ACC112 (cell line): ENCODE data around the gene LGI2.
"Not testable (repeated sequence)": the region's sequence is repeated elsewhere in the genome, so short reads cannot be mapped to it uniquely, and the experiment has no call there.

Experiments
- H2AFZ ChIP-seq: fragments of 200-600 bp; sonication (generic); one replicate; pipeline ENCODE4 v1.6.0; 2017; ENCODE audit warnings: antibody characterized with exemption, low read length; ENCODE audit not compliant: unreplicated experiment
- H3K27ac ChIP-seq: fragments of 200-600 bp; sonication (generic); 2 replicates; pipeline ENCODE4 v1.5.1; 2014; ENCODE audit warnings: low read depth, mild to moderate bottlenecking, antibody characterized with exemption, low read length, moderate library complexity
- H3K27me3 ChIP-seq: fragments of 200-600 bp; sonication (generic); 2 replicates; pipeline ENCODE4 v1.6.1; 2014; ENCODE audit warnings: mild to moderate bottlenecking, antibody characterized with exemption, low read length, moderate library complexity, mixed read lengths; ENCODE audit not compliant: insufficient read depth
- H3K36me3 ChIP-seq: fragments of 200-600 bp; sonication (generic); 2 replicates; pipeline ENCODE4 v1.6.1; 2016; ENCODE audit warnings: mild to moderate bottlenecking, antibody characterized with exemption, low read length, moderate library complexity, mixed read lengths; ENCODE audit not compliant: insufficient read depth
- H3K4me1 ChIP-seq: fragments of 200-600 bp; sonication (generic); one replicate; pipeline ENCODE4 v1.6.1; 2016; ENCODE audit warnings: low read length, mixed read lengths; ENCODE audit not compliant: insufficient read depth, unreplicated experiment, control insufficient read depth
- H3K4me3 ChIP-seq: fragments of 200-600 bp; sonication (generic); 2 replicates; pipeline ENCODE4 v1.5.1; 2014; ENCODE audit warnings: mild to moderate bottlenecking, low read depth, low read length
- H3K79me2 ChIP-seq: fragments of 200-600 bp; sonication (generic); one replicate; pipeline ENCODE4 v1.6.0; 2016; ENCODE audit warnings: low read length; ENCODE audit not compliant: control insufficient read depth, unreplicated experiment, insufficient read depth

LGI2 gene

DNA sequence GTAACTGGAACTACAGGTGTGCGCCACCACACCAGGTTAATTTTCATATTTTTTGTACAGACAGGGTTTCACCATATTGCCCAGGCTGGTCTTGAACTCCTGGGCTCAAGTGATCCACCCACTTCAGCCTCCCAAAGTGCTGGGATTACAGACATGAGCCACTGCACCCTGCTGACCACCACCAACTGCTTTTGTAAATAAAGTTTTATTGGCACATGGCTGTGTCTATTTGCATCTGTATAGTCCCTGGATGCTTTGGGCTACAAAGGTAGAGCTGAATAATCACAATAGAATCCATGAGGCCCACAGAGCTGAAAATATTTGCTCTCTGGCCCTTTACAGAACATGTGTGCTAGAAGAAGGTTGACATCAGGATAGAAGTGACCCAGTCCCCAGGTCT is 33.7 kb upstream of the LGI2 start:
- H3K27ac ChIP-seq, H2AFZ ChIP-seq, H3K36me3 ChIP-seq, H3K4me3 ChIP-seq, H3K79me2 ChIP-seq, H3K4me1 ChIP-seq: not testable (repeated sequence)
- H3K27me3 ChIP-seq = peaks cover 58% of the 10 kb centered on the region

DNA sequence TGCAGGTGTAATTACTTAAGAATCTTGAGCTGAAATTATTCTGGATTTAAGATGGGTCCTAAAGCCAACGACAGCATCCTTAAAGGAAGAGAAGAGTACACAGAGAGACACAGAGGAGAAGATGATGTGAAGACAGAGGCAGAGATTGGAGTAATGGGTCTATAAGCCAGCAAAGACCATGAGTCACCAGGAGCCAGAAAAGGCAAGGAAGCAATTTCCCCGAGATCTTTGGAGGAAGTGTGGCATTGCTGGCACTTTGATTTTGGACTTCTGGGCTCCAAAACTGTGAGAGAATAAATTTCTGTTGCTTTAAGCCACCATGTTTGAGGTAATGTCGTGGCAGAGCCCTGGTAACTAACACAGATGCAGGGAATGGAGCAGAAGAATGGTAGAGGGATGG is 32.4 kb upstream of the LGI2 start:
- Histone ChIP-seq H3K36me3 (no peaks in the 10 kb centered on the region), H3K27ac (no peak overlapping the region), H3K27me3 (peaks cover 65% of the 10 kb centered on the region), H3K4me1 (no peaks in the 10 kb centered on the region), H2AFZ (no peak overlapping the region), H3K79me2 (no peaks in the 10 kb centered on the region), H3K4me3 (no peak overlapping the region)

DNA sequence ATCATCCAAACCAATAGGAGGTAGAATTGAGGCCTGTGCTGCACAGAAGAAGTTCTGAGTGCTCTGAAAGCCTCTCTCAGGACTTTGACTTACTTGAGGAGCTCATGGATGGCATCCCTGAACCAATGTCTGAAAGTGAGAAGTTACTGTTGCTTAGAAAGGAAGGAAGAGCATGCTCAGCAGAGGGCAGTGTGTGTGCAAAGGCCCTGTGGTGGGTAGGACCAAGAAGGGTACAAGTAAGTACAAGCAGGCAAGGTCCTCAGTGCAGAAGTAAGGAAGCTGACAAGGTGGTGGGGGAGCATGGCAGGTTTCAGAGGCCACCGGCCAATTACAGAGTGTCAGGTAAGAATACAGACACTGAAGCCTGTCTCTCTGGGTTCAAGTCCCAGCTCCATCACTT is 31.4 kb upstream of the LGI2 start:
- no peak overlapping the region for H3K4me3 ChIP-seq
- no peak overlapping the region for H3K27ac ChIP-seq
- H3K36me3 ChIP-seq = no peaks in the 10 kb centered on the region
- H3K27me3 ChIP-seq = peaks cover 69% of the 10 kb centered on the region
- H3K79me2 ChIP-seq = no peaks in the 10 kb centered on the region
- H2AFZ ChIP-seq = no peak overlapping the region
- H3K4me1 ChIP-seq = no peaks in the 10 kb centered on the region

DNA sequence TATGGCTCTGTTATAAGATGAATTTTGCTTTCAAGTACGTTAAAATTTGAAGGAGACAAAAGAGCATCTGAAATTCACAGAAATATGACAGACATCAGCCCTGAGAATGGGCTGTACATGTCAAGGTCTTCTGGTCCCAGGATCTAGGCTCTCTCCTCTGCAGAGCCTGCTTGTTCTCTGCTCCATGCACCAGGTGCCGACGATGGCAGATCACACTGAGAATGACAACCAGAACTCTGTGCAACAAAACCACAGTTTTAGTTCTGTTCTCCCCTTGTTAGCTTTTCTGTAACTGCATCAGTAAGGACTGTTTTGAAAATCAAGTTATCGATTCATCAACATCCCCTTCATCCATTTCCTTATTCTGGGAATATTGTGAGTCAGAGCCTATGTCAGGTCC is 30.9 kb upstream of the LGI2 start:
- Histone ChIP-seq H2AFZ (no peak overlapping the region), H3K4me3 (no peak overlapping the region)

DNA sequence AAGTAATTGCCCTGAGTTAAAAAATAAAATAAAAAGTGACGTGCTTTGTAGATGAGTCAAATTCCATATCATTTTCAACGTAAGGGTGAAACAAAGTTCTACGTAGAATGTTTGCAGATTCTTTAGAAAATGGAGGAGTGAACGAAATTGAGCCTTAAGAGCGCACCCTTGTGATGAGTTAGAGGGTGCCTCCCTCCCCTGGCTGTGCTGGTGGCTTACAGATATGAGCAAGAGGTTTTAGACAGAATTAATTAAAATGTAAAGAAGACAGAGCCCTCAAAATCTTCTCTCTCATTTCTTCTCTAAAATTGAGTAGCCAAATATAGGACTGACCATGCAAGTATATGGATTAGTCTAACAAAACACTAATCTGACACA is 30.2 kb upstream of the LGI2 start:
- no peaks in the 10 kb centered on the region for H3K79me2 ChIP-seq
- H3K27ac ChIP-seq = no peak overlapping the region
- H3K36me3 ChIP-seq = no peaks in the 10 kb centered on the region
- no peaks in the 10 kb centered on the region for H3K4me1 ChIP-seq
- no peak overlapping the region for H3K4me3 ChIP-seq
- peaks cover 70% of the 10 kb centered on the region for H3K27me3 ChIP-seq
- H2AFZ ChIP-seq = no peak overlapping the region

More for the DNA sequence above, 30.9 kb upstream of the LGI2 start:
- no peaks in the 10 kb centered on the region for H3K79me2 ChIP-seq
- H3K27ac ChIP-seq = no peak overlapping the region
- H3K36me3 ChIP-seq = no peaks in the 10 kb centered on the region
- H3K4me1 ChIP-seq = no peaks in the 10 kb centered on the region
- peaks cover 68% of the 10 kb centered on the region for H3K27me3 ChIP-seq

DNA sequence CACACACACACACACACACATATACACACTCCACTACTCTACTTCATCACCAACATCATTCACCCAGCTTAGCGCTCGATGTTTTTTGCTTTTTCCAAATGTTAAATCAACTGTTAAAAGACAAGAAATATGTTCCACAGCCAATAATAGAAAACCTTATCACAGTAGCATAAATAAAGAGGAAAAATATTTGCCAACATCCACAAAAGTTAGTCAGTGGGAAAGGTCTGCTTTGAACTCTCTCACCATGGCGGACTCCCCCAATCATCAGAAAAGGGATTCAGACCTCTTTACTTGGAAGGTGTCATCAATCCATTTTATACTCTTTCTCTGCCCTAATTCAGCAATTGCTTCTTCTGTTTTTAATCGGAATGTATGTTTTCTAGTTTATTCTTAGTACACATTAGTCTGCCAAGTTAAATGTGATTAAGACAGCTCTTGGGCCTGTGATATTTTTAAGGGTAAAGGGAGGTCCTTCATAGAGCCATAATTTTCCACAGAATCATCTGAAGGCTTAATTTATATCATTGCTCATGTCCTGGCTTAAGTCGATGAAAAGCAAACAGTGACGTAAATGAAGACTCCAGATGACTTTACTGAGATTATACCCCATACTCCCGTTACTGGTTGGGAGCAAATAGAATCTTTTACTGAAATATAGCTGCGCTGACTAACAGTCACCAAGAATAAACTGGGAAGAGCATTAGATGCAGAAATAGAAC is 29.7 kb upstream of the LGI2 start:
- Histone ChIP-seq H2AFZ (no peak overlapping the region), H3K36me3 (no peaks in the 10 kb centered on the region), H3K27ac (no peak overlapping the region), H3K4me3 (no peak overlapping the region), H3K27me3 (peaks cover 70% of the 10 kb centered on the region), H3K4me1 (no peaks in the 10 kb centered on the region), H3K79me2 (no peaks in the 10 kb centered on the region)

DNA sequence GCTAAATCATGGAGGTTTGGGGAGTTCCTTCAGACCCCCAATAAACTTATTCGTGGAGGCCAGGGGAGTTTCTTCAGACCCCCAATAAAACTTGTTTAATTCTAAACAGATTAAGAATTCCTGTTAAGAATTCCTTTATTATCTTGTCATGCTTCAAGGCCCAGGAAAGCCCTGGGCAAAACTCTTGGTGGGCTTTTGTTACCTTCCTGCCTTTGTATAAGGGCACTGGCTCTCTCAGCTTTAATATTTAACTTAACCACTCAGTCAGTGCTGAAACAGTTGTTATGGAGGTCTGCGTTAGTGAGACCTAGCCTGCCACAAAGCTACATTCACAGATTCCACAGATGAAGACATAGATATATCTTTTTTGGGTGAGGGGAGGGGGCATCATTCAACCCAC is 29.0 kb upstream of the LGI2 start:
- H3K27me3 ChIP-seq = peaks cover 74% of the 10 kb centered on the region
- H3K79me2 ChIP-seq = no peaks in the 10 kb centered on the region
- no peak overlapping the region for H3K27ac ChIP-seq
- H3K4me3 ChIP-seq = no peak overlapping the region
- H3K36me3 ChIP-seq = no peaks in the 10 kb centered on the region
- no peaks in the 10 kb centered on the region for H3K4me1 ChIP-seq
- no peak overlapping the region for H2AFZ ChIP-seq

DNA sequence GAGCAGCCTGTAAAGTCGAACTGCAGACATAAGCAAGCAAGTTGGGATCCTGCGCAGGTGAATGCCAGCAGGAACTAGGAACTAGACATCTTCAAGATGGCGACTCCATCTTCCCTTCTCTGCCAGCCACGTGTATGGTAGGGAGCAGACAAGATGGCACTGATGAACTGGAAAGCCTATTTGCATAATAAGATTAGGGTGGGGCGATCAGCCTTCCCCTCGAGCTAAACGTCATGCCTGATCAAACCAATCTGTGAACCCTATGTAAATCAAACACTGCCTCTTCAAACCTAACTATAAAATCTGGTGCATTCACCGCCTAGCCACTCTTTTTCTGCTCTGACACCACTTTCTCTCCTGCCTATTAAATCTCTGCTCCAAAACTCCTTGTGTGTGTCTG is 28.1 kb upstream of the LGI2 start:
- Histone ChIP-seq H3K4me3 (no peak overlapping the region), H3K27ac (no peak overlapping the region), H3K36me3 (no peaks in the 10 kb centered on the region), H3K27me3 (peaks cover 83% of the 10 kb centered on the region), H3K79me2 (no peaks in the 10 kb centered on the region), H2AFZ (no peak overlapping the region), H3K4me1 (no peaks in the 10 kb centered on the region)

DNA sequence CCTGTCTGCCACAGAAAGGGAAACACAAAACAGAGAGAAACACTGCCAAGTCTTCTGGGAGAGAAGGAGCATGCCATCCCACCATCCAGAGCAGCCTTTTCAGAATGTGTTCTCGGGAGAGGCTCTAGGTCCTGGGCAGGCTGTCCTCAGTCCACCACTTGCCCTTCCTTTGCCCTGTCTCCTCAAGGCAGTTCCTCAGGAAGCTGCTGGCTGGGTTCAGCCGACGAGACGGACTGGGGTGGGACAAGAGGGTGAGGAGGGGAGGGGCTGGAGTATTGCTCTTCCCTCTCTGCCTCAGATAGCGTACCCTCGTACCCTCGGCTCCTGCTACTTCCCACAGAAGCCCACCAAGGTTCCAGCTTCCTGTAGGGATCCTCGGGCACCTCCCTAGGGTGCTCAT is 26.6 kb upstream of the LGI2 start:
- Histone ChIP-seq H3K4me3 (no peak overlapping the region), H3K79me2 (no peaks in the 10 kb centered on the region), H3K27me3 (peaks cover 88% of the 10 kb centered on the region), H2AFZ (no peak overlapping the region), H3K4me1 (no peaks in the 10 kb centered on the region), H3K36me3 (no peaks in the 10 kb centered on the region), H3K27ac (no peak overlapping the region)

DNA sequence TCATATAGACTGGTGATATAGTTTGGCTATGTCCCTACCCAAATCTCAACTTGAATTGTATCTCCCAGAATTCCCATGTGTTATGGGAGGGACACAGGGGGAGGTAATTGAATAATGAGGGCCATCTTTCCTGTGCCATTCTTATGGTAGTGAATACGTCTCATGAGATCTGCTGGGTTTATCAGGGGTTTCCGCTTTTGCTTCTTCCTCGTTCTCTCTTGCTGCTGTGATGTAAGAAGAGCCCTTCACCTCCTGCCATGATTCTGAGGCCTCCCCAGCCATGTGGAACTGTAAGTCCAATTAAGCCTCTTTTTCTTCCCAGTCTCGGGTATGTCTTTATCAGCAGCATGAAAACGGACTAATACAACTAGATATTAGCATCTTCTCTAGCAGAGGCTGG is 21.3 kb upstream of the LGI2 start:
- H3K27me3 ChIP-seq = peaks cover 89% of the 10 kb centered on the region
- not testable (repeated sequence) for H2AFZ ChIP-seq, H3K4me1 ChIP-seq, H3K4me3 ChIP-seq, H3K79me2 ChIP-seq, H3K27ac ChIP-seq, H3K36me3 ChIP-seq

DNA sequence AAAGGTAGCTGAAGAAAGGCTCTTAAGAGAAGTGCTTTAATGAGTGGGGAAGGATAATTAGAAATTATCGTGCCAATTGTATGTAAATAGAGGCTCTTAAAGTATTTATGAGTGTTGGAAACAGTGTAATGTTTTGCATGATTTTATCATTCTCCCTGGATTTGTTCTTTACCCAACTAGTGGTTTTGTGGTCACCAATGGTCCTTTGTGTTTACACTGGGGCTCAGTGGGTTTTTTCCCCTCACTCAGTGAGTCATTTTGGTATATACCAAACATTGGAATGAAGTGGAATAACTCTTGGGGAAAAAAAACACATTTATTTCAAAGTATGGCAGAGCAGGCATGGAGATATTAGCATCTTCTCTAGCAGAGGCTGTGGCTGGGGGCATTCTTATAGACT is 20.8 kb upstream of the LGI2 start:
- Histone ChIP-seq H3K27me3 (peaks cover 85% of the 10 kb centered on the region), H3K36me3 (no peaks in the 10 kb centered on the region), H3K27ac (no peak overlapping the region), H3K4me1 (no peaks in the 10 kb centered on the region), H3K4me3 (no peak overlapping the region), H3K79me2 (no peaks in the 10 kb centered on the region), H2AFZ (no peak overlapping the region)
